Measurements from ENCODE around the gene NAV3.

NAV3 gene

GRCh38 chr12:77847060-77847541, 16.4 kb downstream of the NAV3 start:
- H3K4me1 ChIP-seq (ENCODE audit: control insufficient read depth, insufficient read depth, low read length) = no peaks in the 10 kb centered on the region
- no peaks in the 10 kb centered on the region for H3K27me3 ChIP-seq (ENCODE audit: control insufficient read depth, insufficient read depth, low read length)
- no peaks in the 10 kb centered on the region for H3K9me3 ChIP-seq (ENCODE audit: control insufficient read depth, insufficient read depth, low read length)
- H3K36me3 ChIP-seq (ENCODE audit: control insufficient read depth, insufficient read depth, low read length) = no peaks in the 10 kb centered on the region
- no peak overlapping the region for H3K4me3 ChIP-seq (ENCODE audit: low read depth, low read length)
- no peak overlapping the region for H3K9ac ChIP-seq (ENCODE audit: low read depth, low read length)

GRCh38 chr12:77847680-77848431, 17.2 kb downstream of the NAV3 start:
- Histone ChIP-seq H3K27me3 (ENCODE audit: control insufficient read depth, insufficient read depth, low read length) (no peaks in the 10 kb centered on the region), H3K9me3 (ENCODE audit: control insufficient read depth, insufficient read depth, low read length) (no peaks in the 10 kb centered on the region), H3K4me1 (ENCODE audit: control insufficient read depth, insufficient read depth, low read length) (no peaks in the 10 kb centered on the region), H3K4me3 (ENCODE audit: low read depth, low read length) (no peak overlapping the region), H3K9ac (ENCODE audit: low read depth, low read length) (no peak overlapping the region), H3K36me3 (ENCODE audit: control insufficient read depth, insufficient read depth, low read length) (no peaks in the 10 kb centered on the region)

- Histone ChIP-seq H3K4me1 (ENCODE audit: control insufficient read depth, insufficient read depth, low read length) (no peaks in the 10 kb centered on the region), H3K4me3 (ENCODE audit: low read depth, low read length) (no peak overlapping the region), H3K9me3 (ENCODE audit: control insufficient read depth, insufficient read depth, low read length) (no peaks in the 10 kb centered on the region)
Measured at GRCh38 chr12:77850129-77850528, 19.4 kb downstream of the NAV3 start.

GRCh38 chr12:77850698-77851097, 20.0 kb downstream of the NAV3 start:
- Histone ChIP-seq H3K9ac (ENCODE audit: low read depth, low read length) (no peak overlapping the region), H3K36me3 (ENCODE audit: control insufficient read depth, insufficient read depth, low read length) (no peaks in the 10 kb centered on the region), H3K9me3 (ENCODE audit: control insufficient read depth, insufficient read depth, low read length) (no peaks in the 10 kb centered on the region), H3K4me3 (ENCODE audit: low read depth, low read length) (no peak overlapping the region), H3K4me1 (ENCODE audit: control insufficient read depth, insufficient read depth, low read length) (no peaks in the 10 kb centered on the region), H3K27me3 (ENCODE audit: control insufficient read depth, insufficient read depth, low read length) (no peaks in the 10 kb centered on the region)

More at GRCh38 chr12:77850129-77850528, 19.4 kb downstream of the NAV3 start:
- no peak overlapping the region for H3K9ac ChIP-seq (ENCODE audit: low read depth, low read length)
- H3K27me3 ChIP-seq (ENCODE audit: control insufficient read depth, insufficient read depth, low read length) = no peaks in the 10 kb centered on the region
- H3K36me3 ChIP-seq (ENCODE audit: control insufficient read depth, insufficient read depth, low read length) = no peaks in the 10 kb centered on the region

GRCh38 chr12:77855548-77855947, 24.9 kb downstream of the NAV3 start:
- H3K4me1 ChIP-seq (ENCODE audit: control insufficient read depth, insufficient read depth, low read length) = no peaks in the 10 kb centered on the region

GRCh38 chr12:77861317-77861716, 30.6 kb downstream of the NAV3 start:
- H3K9ac ChIP-seq (ENCODE audit: low read depth, low read length) = no peak overlapping the region
- H3K36me3 ChIP-seq (ENCODE audit: control insufficient read depth, insufficient read depth, low read length) = no peaks in the 10 kb centered on the region
- H3K27me3 ChIP-seq (ENCODE audit: control insufficient read depth, insufficient read depth, low read length) = no peaks in the 10 kb centered on the region
- no peaks in the 10 kb centered on the region for H3K9me3 ChIP-seq (ENCODE audit: control insufficient read depth, insufficient read depth, low read length)
- H3K4me3 ChIP-seq (ENCODE audit: low read depth, low read length) = no peak overlapping the region
- H3K4me1 ChIP-seq (ENCODE audit: control insufficient read depth, insufficient read depth, low read length) = no peaks in the 10 kb centered on the region

More at GRCh38 chr12:77855548-77855947, 24.9 kb downstream of the NAV3 start:
- Histone ChIP-seq H3K4me3 (ENCODE audit: low read depth, low read length) (no peak overlapping the region), H3K36me3 (ENCODE audit: control insufficient read depth, insufficient read depth, low read length) (no peaks in the 10 kb centered on the region), H3K27me3 (ENCODE audit: control insufficient read depth, insufficient read depth, low read length) (no peaks in the 10 kb centered on the region), H3K9me3 (ENCODE audit: control insufficient read depth, insufficient read depth, low read length) (no peaks in the 10 kb centered on the region), H3K9ac (ENCODE audit: low read depth, low read length) (no peak overlapping the region)

- H3K36me3 ChIP-seq (ENCODE audit: control insufficient read depth, insufficient read depth, low read length) = no peaks in the 10 kb centered on the region
- H3K4me1 ChIP-seq (ENCODE audit: control insufficient read depth, insufficient read depth, low read length) = no peaks in the 10 kb centered on the region
- H3K9ac ChIP-seq (ENCODE audit: low read depth, low read length) = no peak overlapping the region
- H3K9me3 ChIP-seq (ENCODE audit: control insufficient read depth, insufficient read depth, low read length) = no peaks in the 10 kb centered on the region
- H3K4me3 ChIP-seq (ENCODE audit: low read depth, low read length) = no peak overlapping the region
- H3K27me3 ChIP-seq (ENCODE audit: control insufficient read depth, insufficient read depth, low read length) = no peaks in the 10 kb centered on the region
Measured at GRCh38 chr12:77865178-77865577, 34.5 kb downstream of the NAV3 start.

- no peaks in the 10 kb centered on the region for H3K4me1 ChIP-seq (ENCODE audit: control insufficient read depth, insufficient read depth, low read length)
- H3K36me3 ChIP-seq (ENCODE audit: control insufficient read depth, insufficient read depth, low read length) = no peaks in the 10 kb centered on the region
- no peak overlapping the region for H3K9ac ChIP-seq (ENCODE audit: low read depth, low read length)
- H3K4me3 ChIP-seq (ENCODE audit: low read depth, low read length) = no peak overlapping the region
- H3K27me3 ChIP-seq (ENCODE audit: control insufficient read depth, insufficient read depth, low read length) = no peaks in the 10 kb centered on the region
- H3K9me3 ChIP-seq (ENCODE audit: control insufficient read depth, insufficient read depth, low read length) = no peaks in the 10 kb centered on the region
Measured at GRCh38 chr12:77878901-77879300, 48.2 kb downstream of the NAV3 start.

- no peaks in the 10 kb centered on the region for H3K4me1 ChIP-seq (ENCODE audit: control insufficient read depth, insufficient read depth, low read length)
- H3K9ac ChIP-seq (ENCODE audit: low read depth, low read length) = no peak overlapping the region
- no peaks in the 10 kb centered on the region for H3K36me3 ChIP-seq (ENCODE audit: control insufficient read depth, insufficient read depth, low read length)
- no peaks in the 10 kb centered on the region for H3K27me3 ChIP-seq (ENCODE audit: control insufficient read depth, insufficient read depth, low read length)
- no peaks in the 10 kb centered on the region for H3K9me3 ChIP-seq (ENCODE audit: control insufficient read depth, insufficient read depth, low read length)
- H3K4me3 ChIP-seq (ENCODE audit: low read depth, low read length) = no peak overlapping the region
Measured at GRCh38 chr12:77882709-77883108, 52.0 kb downstream of the NAV3 start.

GRCh38 chr12:77888611-77889010, 57.9 kb downstream of the NAV3 start:
- no peak overlapping the region for H3K4me3 ChIP-seq (ENCODE audit: low read depth, low read length)
- no peaks in the 10 kb centered on the region for H3K4me1 ChIP-seq (ENCODE audit: control insufficient read depth, insufficient read depth, low read length)
- H3K9ac ChIP-seq (ENCODE audit: low read depth, low read length) = no peak overlapping the region
- no peaks in the 10 kb centered on the region for H3K36me3 ChIP-seq (ENCODE audit: control insufficient read depth, insufficient read depth, low read length)
- H3K9me3 ChIP-seq (ENCODE audit: control insufficient read depth, insufficient read depth, low read length) = no peaks in the 10 kb centered on the region
- H3K27me3 ChIP-seq (ENCODE audit: control insufficient read depth, insufficient read depth, low read length) = no peaks in the 10 kb centered on the region

GRCh38 chr12:77891518-77892147, 60.9 kb downstream of the NAV3 start:
- Histone ChIP-seq H3K4me1 (ENCODE audit: control insufficient read depth, insufficient read depth, low read length) (peaks cover 4% of the 10 kb centered on the region), H3K9me3 (ENCODE audit: control insufficient read depth, insufficient read depth, low read length) (no peaks in the 10 kb centered on the region), H3K9ac (ENCODE audit: low read depth, low read length) (no peak overlapping the region), H3K36me3 (ENCODE audit: control insufficient read depth, insufficient read depth, low read length) (no peaks in the 10 kb centered on the region), H3K4me3 (ENCODE audit: low read depth, low read length) (no peak overlapping the region), H3K27me3 (ENCODE audit: control insufficient read depth, insufficient read depth, low read length) (no peaks in the 10 kb centered on the region)

- Histone ChIP-seq H3K36me3 (ENCODE audit: control insufficient read depth, insufficient read depth, low read length) (no peaks in the 10 kb centered on the region), H3K4me1 (ENCODE audit: control insufficient read depth, insufficient read depth, low read length) (peaks cover 4% of the 10 kb centered on the region), H3K4me3 (ENCODE audit: low read depth, low read length) (no peak overlapping the region), H3K9ac (ENCODE audit: low read depth, low read length) (no peak overlapping the region), H3K27me3 (ENCODE audit: control insufficient read depth, insufficient read depth, low read length) (no peaks in the 10 kb centered on the region), H3K9me3 (ENCODE audit: control insufficient read depth, insufficient read depth, low read length) (no peaks in the 10 kb centered on the region)
Measured at GRCh38 chr12:77893918-77894317, 63.2 kb downstream of the NAV3 start.
